SK-N-MC (cell line): ENCODE data around the gene REEP5.

Experiments
- EZH2 ChIP-seq: fragments of 200-600 bp; sonication (generic); IDR thresholded peaks from one replicate; pipeline ENCODE4 v1.6.1; 2017; ENCODE audit warnings: antibody characterized with exemption
- POLR2AphosphoS5 ChIP-seq: IDR thresholded peaks from 2 replicates; pipeline ENCODE4 v1.6.1; 2012; ENCODE audit warnings: mild to moderate bottlenecking, low read depth, low read length, borderline replicate concordance

DNA sequence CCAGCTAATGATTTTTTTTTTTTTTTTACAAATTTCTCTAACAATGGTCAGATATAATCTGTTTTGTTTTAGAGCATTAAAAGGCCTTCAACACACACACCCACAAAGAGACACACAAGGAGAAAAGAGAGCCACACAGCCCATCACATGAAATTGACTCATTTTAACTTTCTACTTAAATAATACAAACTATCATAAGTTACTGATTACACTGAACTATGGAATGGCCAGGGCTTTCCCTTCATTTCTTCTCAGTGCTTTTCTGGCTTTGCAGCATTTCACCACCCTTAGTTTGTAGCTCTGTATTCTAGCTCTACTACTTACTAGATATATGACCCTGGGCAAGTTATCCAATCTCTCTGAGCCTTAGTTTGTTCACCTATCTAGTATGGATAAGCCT, 13.2 kb downstream of the REEP5 start:
- no peak for TF ChIP-seq EZH2
- no peak for TF ChIP-seq POLR2AphosphoS5
